GM12878 (cell line): ENCODE data around the gene UNC5B. TPM values are rescaled to one million over a fixed set of nuclear protein-coding genes. Genes with fewer than 3 reads are reported as not detected.

Experiments
- ATAC-seq: fragments of 200-7000 bp; cut with Tn5 transposase; 3 replicates; pipeline ENCODE4 v1.9.1; 2020; ENCODE audit warnings: mild to moderate bottlenecking, moderate library complexity
- BruUV-seq: library from RNA; stranded (reverse); fragments of 400-500 nt; replicated peaks from 2 replicates; lab custom pipeline; 2021; lab: Mats Ljungman, UMichigan
- CTCF ChIA-PET: fragments of 300-600 bp; sonication (Branson Sonifier 250); formaldehyde crosslinking; extraction: SDS; loops from one replicate; lab custom pipeline; 2021; ENCODE audit warnings: inconsistent platforms; lab: Yijun Ruan, JAX
- POLR2A ChIA-PET: fragments of 350-600 bp; formaldehyde crosslinking; extraction: SDS; loops from one replicate; lab custom pipeline; 2021; ENCODE audit warnings: inconsistent platforms; lab: Charles Lee
- RAD21 ChIA-PET: fragments of 300-600 bp; sonication (Branson Sonifier 250); formaldehyde crosslinking; loops from one replicate; lab custom pipeline; 2023; ENCODE audit warnings: antibody characterized with exemption; ENCODE audit not compliant: unreplicated experiment; lab: Charles Lee
- SMC1A ChIA-PET: fragments of 300-600 bp; sonication (Branson Sonifier 250); formaldehyde crosslinking; loops from one replicate; lab custom pipeline; 2023; ENCODE audit not compliant: unreplicated experiment, uncharacterized antibody; lab: Charles Lee
- DNase-seq: peaks from one replicate; pipeline ENCODE4 v3.0.0-alpha.2; 2011; ENCODE audit warnings: low read depth, low spot score
- FAIRE-seq: peaks from 3 replicates; lab custom pipeline; 2011; peaks lifted over from hg19 to GRCh38; lab: Jason Lieb, UNC
- H2AFZ ChIP-seq: 2 replicates; pipeline ENCODE4 v1.6.0; 2011; ENCODE audit warnings: low read depth, low read length, control low read depth; ENCODE audit not compliant: control insufficient read depth
- H3K27ac ChIP-seq: 2 replicates; pipeline ENCODE4 v1.5.1; 2011; ENCODE audit warnings: control low read depth; ENCODE audit not compliant: control insufficient read depth, insufficient read depth
- H3K27me3 ChIP-seq, 2 experiments: replicated peaks in 1 of 2; 2 replicates each; pipeline versions ENCODE4 v1.6.0 to v1.6.1; 2011; ENCODE audit warnings: low read length in 1 of 2; ENCODE audit not compliant: control insufficient read depth in 2 of 2, insufficient read depth in 2 of 2
- H3K36me3 ChIP-seq, 2 experiments: 2 replicates each; pipeline ENCODE4 v1.5.1; 2011; ENCODE audit warnings: low read length in 1 of 2; ENCODE audit not compliant: control insufficient read depth in 2 of 2, insufficient read depth in 2 of 2
- H3K4me1 ChIP-seq: 2 replicates; pipeline ENCODE4 v1.6.1; 2011; ENCODE audit warnings: mild to moderate bottlenecking, low read length, moderate library complexity, mixed read lengths; ENCODE audit not compliant: control insufficient read depth, insufficient read depth
- H3K4me2 ChIP-seq: 2 replicates; pipeline ENCODE4 v1.6.0; 2011; ENCODE audit warnings: control low read depth; ENCODE audit not compliant: control insufficient read depth, insufficient read depth
- H3K4me3 ChIP-seq: fragments of 200-600 bp; sonication (generic); 2 replicates; pipeline ENCODE4 v1.5.1; 2016
- H3K79me2 ChIP-seq: 2 replicates; pipeline ENCODE4 v1.6.0; 2011; ENCODE audit warnings: low read length; ENCODE audit not compliant: control insufficient read depth, insufficient read depth
- H3K9ac ChIP-seq: 2 replicates; pipeline ENCODE4 v1.8.0; 2011; ENCODE audit warnings: low read length, control low read depth, mixed read lengths; ENCODE audit not compliant: control insufficient read depth, insufficient read depth
- H3K9me3 ChIP-seq: replicated peaks from 3 replicates; pipeline ENCODE4 v1.5.1; 2011; ENCODE audit warnings: mild to moderate bottlenecking, low read length; ENCODE audit not compliant: control insufficient read depth, insufficient read depth
- H4K20me1 ChIP-seq: 2 replicates; pipeline ENCODE4 v1.6.0; 2011; ENCODE audit not compliant: control insufficient read depth, insufficient read depth
- CBX3 ChIP-seq: fragments of 200-600 bp; sonication (generic); IDR thresholded peaks from 2 replicates; pipeline ENCODE4 v1.6.1; 2016; ENCODE audit warnings: low read depth, borderline replicate concordance
- EGR1 ChIP-seq, 2 experiments: IDR thresholded peaks; 1 replicate in 1 of 2; 2 replicates in 1 of 2; pipeline ENCODE4 v1.6.1; 2011 to 2012; ENCODE audit warnings: low read depth in 2 of 2, low read length in 2 of 2, borderline replicate concordance in 1 of 2, mild to moderate bottlenecking in 1 of 2, moderate library complexity in 1 of 2
- FOXM1 ChIP-seq: IDR thresholded peaks from 2 replicates; pipeline ENCODE4 v1.6.1; 2012; ENCODE audit warnings: low read depth, mild to moderate bottlenecking, inconsistent platforms, low read length, moderate library complexity
- HSF1 ChIP-seq: fragments of 150-350 bp; IDR thresholded peaks from 2 replicates; pipeline ENCODE4 v1.6.1; 2014; ENCODE audit warnings: mild to moderate bottlenecking, low read depth, low read length
- JUNB ChIP-seq: IDR thresholded peaks from 2 replicates; pipeline ENCODE4 v1.6.1; 2016; ENCODE audit warnings: antibody characterized with exemption, mild to moderate bottlenecking
- JUND ChIP-seq: IDR thresholded peaks from 2 replicates; pipeline ENCODE4 v1.6.1; 2012; ENCODE audit warnings: low read depth, mild to moderate bottlenecking, low read length, improper control_type of control experiment, moderate library complexity
- PBX3 ChIP-seq: IDR thresholded peaks from 2 replicates; pipeline ENCODE4 v1.6.1; 2011; ENCODE audit warnings: mild to moderate bottlenecking, low read depth, low read length, moderate library complexity; ENCODE audit not compliant: insufficient replicate concordance
- POLR2AphosphoS5 ChIP-seq: IDR thresholded peaks from 2 replicates; pipeline ENCODE4 v1.6.1; 2011; ENCODE audit warnings: mild to moderate bottlenecking, low read length, inconsistent platforms
- POU2F2 ChIP-seq: IDR thresholded peaks from 3 replicates; pipeline ENCODE4 v1.6.1; 2011; ENCODE audit warnings: low read depth, mild to moderate bottlenecking, low read length, borderline replicate concordance
- RELB ChIP-seq: fragments of 450-650 bp; IDR thresholded peaks from 2 replicates; pipeline ENCODE4 v1.6.1; 2017; ENCODE audit warnings: low read depth, mild to moderate bottlenecking, moderate library complexity
- SMAD1 ChIP-seq: fragments of 450-650 bp; IDR thresholded peaks from 2 replicates; pipeline ENCODE4 v1.6.1; 2018; ENCODE audit warnings: mild to moderate bottlenecking, low read depth; ENCODE audit not compliant: partially characterized antibody
- SRF ChIP-seq, 2 experiments: IDR thresholded peaks; 2 replicates each; pipeline ENCODE4 v1.6.1; 2011; ENCODE audit warnings: low read depth in 2 of 2, low read length in 2 of 2, mild to moderate bottlenecking in 1 of 2, moderate library complexity in 1 of 2
- TBL1XR1 ChIP-seq: IDR thresholded peaks from 2 replicates; pipeline ENCODE4 v1.6.1; 2012; ENCODE audit warnings: low read depth, low read length, improper control_type of control experiment
- USF1 ChIP-seq: IDR thresholded peaks from 2 replicates; pipeline ENCODE4 v1.6.1; 2011; ENCODE audit warnings: borderline replicate concordance, low read depth, mild to moderate bottlenecking, moderate library complexity, mixed read lengths, low read length; ENCODE audit not compliant: insufficient read depth; ENCODE audit errors: extremely low read length
- ZNF384 ChIP-seq: IDR thresholded peaks from 2 replicates; pipeline ENCODE4 v1.6.1; 2012; ENCODE audit warnings: low read depth, mild to moderate bottlenecking, low read length, improper control_type of control experiment, borderline replicate concordance
- WGBS: methylation state at CpG from one replicate; pipeline ENCODE4 v1.1.6; 2016; ENCODE audit warnings: low lambda C conversion rate; ENCODE audit not compliant: insufficient replicate concordance, insufficient coverage; ENCODE audit errors: missing lambda C conversion rate; 5-methylcytosine and 5-hydroxymethylcytosine counted together
- in situ Hi-C: fragments of 300-500 bp; cut with MboI; formaldehyde crosslinking; loops from 9 replicates; pipeline ENCODE4 v1.14.3; 2018; ENCODE audit warnings: mixed read lengths
- intact Hi-C: fragments of 100-400 bp; cut with micrococcal nuclease; formaldehyde crosslinking; loops from one replicate; pipeline ENCODE4 v1.14.2; 2022; ENCODE audit not compliant: unreplicated experiment
- polyA plus RNA-seq, 11 experiments: library from polyadenylated mRNA; depleted of rRNA in 4 of 11; unstranded in 6 of 11; stranded (reverse) in 5 of 11; fragments of >200 nt; fragmentation: Nextera tagmentation in 4 of 11; fragmentation: Illumina TruSeq in 1 of 11; extraction: Ambion mirVana in 4 of 11; extraction: Trizol in 1 of 11; gene quantifications; 1 replicate in 1 of 11; 2 replicates in 10 of 11; pipeline versions ENCODE4 v1.2.1 to v1.2.3, GENCODE V29; 2011 to 2016; ENCODE audit warnings: inconsistent platforms in 2 of 11, missing spikeins in 2 of 11, low read depth in 1 of 11
- total RNA-seq, 4 experiments: library from RNA; depleted of rRNA in 3 of 4; stranded (reverse); fragments of >200 nt in 3 of 4; fragmentation: Illumina TruSeq in 1 of 4; extraction: Trizol in 1 of 4; gene quantifications; 2 replicates each; pipeline versions ENCODE4 v1.2.1 to v1.2.3, GENCODE V29; 2013 to 2021

The UNC5B gene
- total and polyA plus RNA-seq, 10 of the 15 experiments (the other 5 are each of a cell fraction or from before 2014, with no cell fraction given): 0.03 to 0.08 TPM; not detected in 8

GRCh38 chr10:71236286-71236685 lies 23.9 kb downstream of the UNC5B start (continued):
- TF ChIP-seq USF1: no peak
- TF ChIP-seq EGR1 (IDR thresholded peaks at IDR 0.05; ENCODE audit: borderline replicate concordance in 1 of 2, low read depth in 2 of 2, low read length in 2 of 2): no peak
- no peak for TF ChIP-seq JUNB
- TF ChIP-seq HSF1: no peak
- no peak for TF ChIP-seq TBL1XR1

GRCh38 chr10:71236822-71237682 lies 24.7 kb downstream of the UNC5B start:
- ChIA-PET RAD21 (no interaction called here), POLR2A (no interaction called here), SMC1A (interaction anchor here (1.0 kb wide), 1 partner anchor 21 kb away, joined by 3 read pairs; no protein-coding TSS in a partner anchor), CTCF (no interaction called here)
- BruUV-seq: no TSS peak
- H3K79me2 ChIP-seq: no peaks in the 10 kb centered on the region
- H3K27me3 ChIP-seq: peaks cover 0 to 2% of the 10 kb centered on the region in 2 experiments; a peak in 3 of 4 replicates
- no peaks in the 10 kb centered on the region for H3K9me3 ChIP-seq
- no peaks in the 10 kb centered on the region for H3K36me3 ChIP-seq
- H3K27ac ChIP-seq: no peak overlapping the region
- no peak overlapping the region for H3K9ac ChIP-seq
- 13% methylated on average over 15 of the region's 15 CpGs for WGBS
- intact Hi-C loops: no loop called here
- H3K4me2 ChIP-seq: no peak overlapping the region
- H2AFZ ChIP-seq: no peak overlapping the region
- DNase-seq (no peak), ATAC-seq (no peak), FAIRE-seq (no peak)
- in situ Hi-C loops: no loop called here
- no peaks in the 10 kb centered on the region for H4K20me1 ChIP-seq
- H3K4me3 ChIP-seq: no peak overlapping the region
- H3K4me1 ChIP-seq: no peaks in the 10 kb centered on the region
- TF ChIP-seq JUND (no peak), SRF (IDR thresholded peaks at IDR 0.05; ENCODE audit: low read depth in 2 of 2, low read length in 2 of 2) (no peak), ZNF384 (no peak), SMAD1 (no peak), FOXM1 (no peak), PBX3 (no peak), POU2F2 (no peak), RELB (no peak), POLR2AphosphoS5 (no peak), CBX3 (no peak)
